GM18909 (cell line): ENCODE measurements around the gene F2.
"Not testable (repeated sequence)": the region's sequence is repeated elsewhere in the genome, so short reads cannot be mapped to it uniquely, and the experiment has no call there.

Experiments
- ATAC-seq: cut with Tn5 transposase; IDR thresholded peaks from one replicate; pipeline ENCODE4 v1.9.1; 2021; ENCODE audit warnings: mild to moderate bottlenecking; ENCODE audit not compliant: unreplicated experiment, poor library complexity

F2 gene

GRCh38 chr11:46710821-46711269 is 8.2 kb upstream of the F2 start:
- no peak for ATAC-seq

- ATAC-seq, result no peak
These were observed 7.7 kb upstream of the F2 start for GRCh38 chr11:46711303-46711702.

- no peak for ATAC-seq
These were observed 6.0 kb upstream of the F2 start for GRCh38 chr11:46712874-46713576.

- ATAC-seq, result not testable (repeated sequence)
These were observed 1.2 kb upstream of the F2 start for GRCh38 chr11:46717825-46718154.

- ATAC-seq, result no peak
These were observed 626 bp upstream of the F2 start for GRCh38 chr11:46718155-46719019.

- ATAC-seq, result no peak
These were observed 668 bp downstream of the F2 start for GRCh38 chr11:46719543-46720218.

GRCh38 chr11:46721286-46721685 is 2.3 kb downstream of the F2 start:
- no peak for ATAC-seq

GRCh38 chr11:46722566-46723358 is 3.7 kb downstream of the F2 start:
- ATAC-seq, result no peak

- ATAC-seq, result no peak
These were observed 4.3 kb downstream of the F2 start for GRCh38 chr11:46723359-46723680.

GRCh38 chr11:46724088-46724487 is 5.1 kb downstream of the F2 start:
- ATAC-seq, result no peak

- no peak for ATAC-seq
These were observed 6.6 kb downstream of the F2 start for GRCh38 chr11:46725338-46726205.

- ATAC-seq, result no peak
These were observed 7.3 kb downstream of the F2 start for GRCh38 chr11:46726206-46726862.

GRCh38 chr11:46727952-46728658 is 9.1 kb downstream of the F2 start:
- ATAC-seq, result no peak

GRCh38 chr11:46728659-46729040 is 9.6 kb downstream of the F2 start:
- ATAC-seq, result no peak

GRCh38 chr11:46729110-46730027 is 10.4 kb downstream of the F2 start:
- no peak for ATAC-seq

GRCh38 chr11:46731545-46731944 is 12.5 kb downstream of the F2 start:
- no peak for ATAC-seq

GRCh38 chr11:46733234-46733633 is 14.2 kb downstream of the F2 start:
- no peak for ATAC-seq

GRCh38 chr11:46736146-46736545 is 17.1 kb downstream of the F2 start:
- no peak for ATAC-seq
